Nucleus accumbens (tissue), 56 donors: ENCODE measurements around the gene CHCHD10.
A peak's percentile ranks its signal among the peaks of the same experiment; 100 is the strongest.

Experiments used
- DNase-seq, 56 donors: peaks; one replicate each; lab custom pipeline; 2025; lab: John Stamatoyannopoulos, UW

Gene CHCHD10

GRCh38 chr22:23767673-23768548, at the start of gene CHCHD10:
TSS of gene CHCHD10 (minus strand) at chr22:23767972. CDS start at chr22:23767874, 98 bp downstream.
- DNase-seq = peak; percentile 36 to 91 (median 79)

- no peak for DNase-seq
These were observed 49.4 kb upstream of the CHCHD10 start for GRCh38 chr22:23817146-23817545.

GRCh38 chr22:23816156-23816976, 48.6 kb upstream of the CHCHD10 start:
- peak in 20 of 56 donors; percentile 5 to 73 (median 26) for DNase-seq

- no peak for DNase-seq
These were observed 47.9 kb upstream of the CHCHD10 start for GRCh38 chr22:23815541-23816155.

- no peak for DNase-seq
These were observed 44.6 kb upstream of the CHCHD10 start for GRCh38 chr22:23812378-23812777.

GRCh38 chr22:23806837-23807236, 39.1 kb upstream of the CHCHD10 start:
- no peak for DNase-seq

- peak in 4 of 56 donors; percentile 16 to 57 (median 18) for DNase-seq
These were observed 37.1 kb upstream of the CHCHD10 start for GRCh38 chr22:23804781-23805291.

GRCh38 chr22:23803001-23803819, 35.4 kb upstream of the CHCHD10 start:
- DNase-seq = no peak

GRCh38 chr22:23801886-23802377, 34.2 kb upstream of the CHCHD10 start:
- DNase-seq = no peak

GRCh38 chr22:23801238-23801821, 33.6 kb upstream of the CHCHD10 start:
- DNase-seq = no peak

GRCh38 chr22:23800297-23801237, 32.8 kb upstream of the CHCHD10 start:
- DNase-seq = no peak

GRCh38 chr22:23796461-23796860, 28.7 kb upstream of the CHCHD10 start:
- no peak for DNase-seq

- no peak for DNase-seq
These were observed 25.6 kb upstream of the CHCHD10 start for GRCh38 chr22:23793326-23793725.

- no peak for DNase-seq
These were observed 24.2 kb upstream of the CHCHD10 start for GRCh38 chr22:23791738-23792645.

GRCh38 chr22:23790819-23791737, 23.3 kb upstream of the CHCHD10 start:
- DNase-seq = no peak

GRCh38 chr22:23789638-23790037, 21.9 kb upstream of the CHCHD10 start:
- peak in 4 of 56 donors; percentile 9 to 46 (median 29) for DNase-seq
